Measurements from ENCODE around the gene KRT16. TPM values are rescaled to one million over a fixed set of nuclear protein-coding genes. Genes with fewer than 3 reads are reported as not detected.
A peak's percentile ranks its signal among the peaks of the same experiment; 100 is the strongest.
"Not testable (repeated sequence)": the region's sequence is repeated elsewhere in the genome, so short reads cannot be mapped to it uniquely, and the experiment has no call there.

KRT16 gene
- total RNA-seq, 1 donor from 2014 or later: not detected

DNA sequence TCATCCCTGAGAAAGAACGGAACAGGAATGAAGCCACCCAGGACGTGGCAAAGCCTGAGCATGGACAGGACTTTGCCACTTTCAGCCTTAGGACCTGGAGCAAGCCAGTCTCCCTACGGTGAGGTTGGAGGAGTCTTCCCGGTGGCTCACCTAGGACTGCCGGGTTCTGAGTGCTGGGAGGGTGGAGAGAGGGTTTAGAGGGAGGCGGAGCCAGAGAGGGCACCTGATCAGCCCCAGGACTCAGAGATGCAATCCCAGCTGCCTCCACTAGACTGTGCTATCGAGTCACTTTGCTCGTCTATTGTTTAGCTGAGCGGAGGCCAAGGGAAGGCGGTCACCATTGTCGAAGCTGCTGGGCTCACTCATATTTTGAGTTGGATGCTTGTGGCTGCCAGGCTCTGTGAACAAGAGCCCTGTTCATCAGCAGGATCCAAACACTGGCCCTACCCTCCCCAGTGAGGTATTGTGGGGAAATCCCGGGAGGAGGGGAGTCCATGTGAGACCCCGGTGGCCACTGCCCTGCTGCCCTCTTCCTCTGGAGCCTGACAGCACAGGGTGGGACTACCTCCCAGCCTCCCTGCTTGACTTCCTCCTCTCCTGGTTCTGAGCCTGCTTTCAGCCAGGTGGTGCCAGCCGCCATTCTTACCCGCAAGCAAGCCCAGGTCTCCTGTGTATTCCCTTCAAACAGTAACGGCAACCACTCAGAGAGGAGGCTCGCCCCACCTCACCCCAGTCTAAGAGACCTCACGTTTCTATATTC is 32.9 kb downstream of the KRT16 start:
- no peaks in the 10 kb centered on the region for H3K9me3 ChIP-seq
- H3K36me3 ChIP-seq: no peaks in the 10 kb centered on the region
- intact Hi-C loops (cut with DNase I): no loop called here
- no peaks in the 10 kb centered on the region for H3K27me3 ChIP-seq
- H3K27ac ChIP-seq: no peak overlapping the region
- DNase-seq (peak; percentile 77), ATAC-seq (peak; percentile 95)
- no peaks in the 10 kb centered on the region for H3K4me1 ChIP-seq
- no peak overlapping the region for H3K4me3 ChIP-seq
- TF ChIP-seq, protein P1, sequence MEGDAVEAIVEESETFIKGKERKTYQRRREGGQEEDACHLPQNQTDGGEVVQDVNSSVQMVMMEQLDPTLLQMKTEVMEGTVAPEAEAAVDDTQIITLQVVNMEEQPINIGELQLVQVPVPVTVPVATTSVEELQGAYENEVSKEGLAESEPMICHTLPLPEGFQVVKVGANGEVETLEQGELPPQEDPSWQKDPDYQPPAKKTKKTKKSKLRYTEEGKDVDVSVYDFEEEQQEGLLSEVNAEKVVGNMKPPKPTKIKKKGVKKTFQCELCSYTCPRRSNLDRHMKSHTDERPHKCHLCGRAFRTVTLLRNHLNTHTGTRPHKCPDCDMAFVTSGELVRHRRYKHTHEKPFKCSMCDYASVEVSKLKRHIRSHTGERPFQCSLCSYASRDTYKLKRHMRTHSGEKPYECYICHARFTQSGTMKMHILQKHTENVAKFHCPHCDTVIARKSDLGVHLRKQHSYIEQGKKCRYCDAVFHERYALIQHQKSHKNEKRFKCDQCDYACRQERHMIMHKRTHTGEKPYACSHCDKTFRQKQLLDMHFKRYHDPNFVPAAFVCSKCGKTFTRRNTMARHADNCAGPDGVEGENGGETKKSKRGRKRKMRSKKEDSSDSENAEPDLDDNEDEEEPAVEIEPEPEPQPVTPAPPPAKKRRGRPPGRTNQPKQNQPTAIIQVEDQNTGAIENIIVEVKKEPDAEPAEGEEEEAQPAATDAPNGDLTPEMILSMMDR (IDR thresholded peaks at IDR 0.05): peak; percentile 65

DNA sequence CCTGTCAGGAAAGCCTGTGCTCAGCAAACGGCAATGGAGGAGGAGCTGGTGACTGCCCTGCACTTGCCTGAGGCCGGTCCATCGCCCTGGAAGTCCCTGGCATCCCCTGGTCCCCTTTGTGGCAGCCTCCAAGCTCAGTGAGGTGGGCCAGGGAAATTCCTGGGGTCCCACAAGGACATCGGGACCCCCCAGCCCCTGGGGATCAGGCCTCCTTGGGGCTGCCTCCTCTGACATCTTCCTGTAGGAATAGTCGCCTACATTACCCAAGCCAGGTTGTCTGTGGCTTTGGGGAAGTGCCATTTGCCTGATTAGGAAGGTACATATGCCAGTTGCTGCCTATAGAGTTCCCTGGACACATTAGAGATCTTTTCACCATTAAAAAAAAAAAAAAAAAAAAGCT is 33.6 kb downstream of the KRT16 start:
- no peak for ATAC-seq
- TF ChIP-seq, protein P1 (IDR thresholded peaks at IDR 0.05): no peak
- intact Hi-C loops (cut with DNase I): no loop called here
- Histone ChIP-seq H3K9me3 (no peaks in the 10 kb centered on the region), H3K27ac (no peak overlapping the region), H3K4me3 (no peak overlapping the region), H3K4me1 (no peaks in the 10 kb centered on the region), H3K36me3 (no peaks in the 10 kb centered on the region), H3K27me3 (no peaks in the 10 kb centered on the region)
- DNase-seq: no peak

DNA sequence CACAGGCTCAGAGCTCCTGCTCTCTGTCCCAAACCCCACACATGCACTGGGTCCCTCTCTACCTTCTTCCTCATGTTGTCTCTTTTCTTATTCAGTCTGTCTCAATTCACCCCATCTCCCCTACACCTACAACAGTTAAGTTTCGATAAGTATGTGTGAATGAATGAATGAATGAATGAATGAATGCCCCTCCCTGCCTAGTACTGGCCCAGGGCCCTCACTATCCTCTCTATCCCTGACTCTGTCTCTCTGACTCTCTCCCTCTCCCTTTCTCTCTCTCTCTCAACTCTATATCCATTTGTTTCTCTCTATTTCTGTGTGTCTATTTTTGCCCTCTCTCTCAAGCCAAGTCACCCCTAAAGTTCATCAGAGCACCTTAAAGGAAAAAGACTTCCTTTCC is 34.0 kb downstream of the KRT16 start:
- DNase-seq: no peak
- no peaks in the 10 kb centered on the region for H3K36me3 ChIP-seq
- no peak overlapping the region for H3K27ac ChIP-seq
- intact Hi-C loops (cut with DNase I): no loop called here
- ATAC-seq: no peak
- H3K4me3 ChIP-seq: no peak overlapping the region
- H3K9me3 ChIP-seq: no peaks in the 10 kb centered on the region
- no peaks in the 10 kb centered on the region for H3K27me3 ChIP-seq
- no peaks in the 10 kb centered on the region for H3K4me1 ChIP-seq
- TF ChIP-seq, protein P1 (IDR thresholded peaks at IDR 0.05): no peak

DNA sequence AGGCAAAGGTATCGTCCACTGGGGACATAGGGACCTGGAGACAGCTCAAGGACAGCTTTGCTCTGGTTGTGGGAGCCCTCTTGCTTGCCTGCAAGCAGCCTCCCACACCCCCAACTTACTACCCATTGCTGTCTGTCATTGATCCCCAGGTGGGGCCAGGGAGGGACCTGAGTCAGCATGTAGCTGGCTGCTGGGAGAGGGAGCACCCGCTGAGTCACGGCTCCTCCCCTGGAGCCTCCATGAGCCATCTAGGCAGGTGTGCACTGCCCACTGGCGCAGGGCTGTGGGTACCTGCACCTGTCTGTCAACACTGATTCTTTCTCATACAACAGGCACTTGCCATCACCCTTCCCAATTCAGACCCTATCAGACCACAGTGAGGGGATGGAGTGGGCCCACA is 35.8 kb downstream of the KRT16 start:
- DNase-seq; intact Hi-C loops (cut with DNase I): not testable (repeated sequence)

DNA sequence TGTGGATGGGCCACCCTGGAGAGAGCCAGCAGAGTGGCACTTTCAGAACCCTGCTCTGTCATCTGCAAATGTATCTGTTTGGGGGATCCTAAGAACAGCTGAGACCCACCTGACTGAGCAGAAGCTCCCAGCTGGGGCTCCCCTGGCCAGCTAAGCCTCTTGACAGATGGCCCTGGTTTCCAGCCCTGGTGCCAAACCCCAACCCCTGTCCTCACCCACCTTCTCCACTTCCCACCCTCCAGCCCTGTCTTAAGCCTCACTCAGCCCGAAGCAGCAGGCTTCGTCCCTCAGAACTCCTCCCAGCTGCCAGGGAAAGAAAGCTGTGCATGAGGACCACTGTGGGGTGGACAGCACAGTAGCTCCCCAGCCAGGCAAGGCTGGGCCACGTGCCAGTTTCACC is 37.2 kb downstream of the KRT16 start:
- no peak for ATAC-seq
- peaks cover 6% of the 10 kb centered on the region for H3K27me3 ChIP-seq

More for the DNA sequence above, 35.8 kb downstream of the KRT16 start:
- H3K9me3 ChIP-seq, H3K27me3 ChIP-seq, H3K36me3 ChIP-seq, H3K4me1 ChIP-seq, ATAC-seq, H3K4me3 ChIP-seq, H3K27ac ChIP-seq: not testable (repeated sequence)

More for the DNA sequence above, 37.2 kb downstream of the KRT16 start:
- Histone ChIP-seq H3K9me3 (no peaks in the 10 kb centered on the region), H3K4me3 (no peak overlapping the region), H3K4me1 (no peaks in the 10 kb centered on the region), H3K36me3 (no peaks in the 10 kb centered on the region), H3K27ac (no peak overlapping the region)
- intact Hi-C loops (cut with DNase I): no loop called here
- TF ChIP-seq, protein P1 (IDR thresholded peaks at IDR 0.05): no peak
- DNase-seq: no peak

Data from upper lobe of right lung (tissue), 1 donor.